H4 (cell line): ENCODE measurements around the gene KLC1. TPM values are rescaled to one million over a fixed set of nuclear protein-coding genes. Genes with fewer than 3 reads are reported as not detected.

Experiments
- DNase-seq: peaks from one replicate; pipeline ENCODE4 v3.0.0-alpha.2; 2015; ENCODE audit warnings: low spot score
- total RNA-seq: library from RNA; depleted of rRNA; stranded (reverse); fragments of >200 nt; shearing (Covaris generic); gene quantifications from 2 replicates; pipeline ENCODE4 v1.2.3, GENCODE V29; 2014

Gene KLC1
- total RNA-seq, 1 experiment from 2014 or later = 75.5 TPM

DNA sequence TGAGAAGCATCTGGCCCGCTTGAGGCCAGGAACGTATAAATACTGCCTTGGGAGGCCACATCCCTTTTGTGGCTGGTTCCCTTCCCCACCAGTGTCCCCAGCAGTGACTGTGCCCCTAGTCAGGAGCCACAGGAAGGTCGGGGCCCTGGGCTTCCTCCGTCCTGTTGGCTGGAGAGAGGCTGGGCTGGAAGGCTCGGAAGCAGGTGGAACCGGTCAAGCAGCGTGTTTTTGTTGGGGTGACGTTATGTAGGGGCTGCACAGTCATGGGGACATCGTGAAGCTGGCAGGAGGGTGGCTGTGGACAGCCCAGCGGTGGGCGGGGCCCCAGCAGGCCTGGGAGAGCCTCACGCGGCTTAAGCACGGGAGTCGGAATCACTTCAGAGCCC is 76.1 kb downstream of the KLC1 start:
- DNase-seq = no peak

DNA sequence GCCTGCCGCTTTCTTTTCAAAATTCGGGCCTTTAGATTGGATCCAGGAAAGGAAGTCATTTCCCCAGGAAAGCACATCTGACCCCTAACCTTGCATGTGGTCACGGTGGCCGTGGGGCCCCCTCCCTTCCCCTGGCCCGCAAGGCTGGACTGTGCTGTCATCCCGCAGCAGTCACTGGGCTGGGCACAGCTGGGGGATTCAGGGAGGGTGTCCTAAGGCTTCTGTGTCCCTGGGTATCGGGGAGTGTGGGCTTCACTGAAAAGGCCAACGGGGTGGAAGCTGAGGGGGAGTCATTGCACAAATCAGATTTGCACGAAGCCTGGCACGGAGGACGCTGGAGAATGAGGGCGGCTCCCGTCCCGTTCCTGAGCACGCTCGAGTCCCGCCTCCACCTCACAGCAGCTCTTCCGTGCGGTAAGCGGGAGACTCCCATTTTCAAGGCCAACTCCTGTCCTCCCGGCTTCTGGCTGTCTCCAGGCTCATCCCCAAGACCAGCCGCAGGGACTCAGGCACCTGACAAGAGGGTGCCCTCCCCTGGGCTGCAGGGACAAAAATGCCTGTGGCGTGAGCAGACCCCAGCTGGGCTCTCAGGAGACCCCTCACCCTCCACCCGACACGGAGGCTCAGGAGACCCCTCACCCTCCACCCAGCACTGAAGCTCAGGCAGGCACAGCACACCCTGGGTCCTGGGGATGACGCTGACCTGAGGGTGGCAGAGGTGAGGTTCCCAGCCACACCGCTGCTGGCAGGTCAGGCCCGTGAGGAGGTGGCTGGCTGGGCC is 76.7 kb downstream of the KLC1 start:
- no peak for DNase-seq

DNA sequence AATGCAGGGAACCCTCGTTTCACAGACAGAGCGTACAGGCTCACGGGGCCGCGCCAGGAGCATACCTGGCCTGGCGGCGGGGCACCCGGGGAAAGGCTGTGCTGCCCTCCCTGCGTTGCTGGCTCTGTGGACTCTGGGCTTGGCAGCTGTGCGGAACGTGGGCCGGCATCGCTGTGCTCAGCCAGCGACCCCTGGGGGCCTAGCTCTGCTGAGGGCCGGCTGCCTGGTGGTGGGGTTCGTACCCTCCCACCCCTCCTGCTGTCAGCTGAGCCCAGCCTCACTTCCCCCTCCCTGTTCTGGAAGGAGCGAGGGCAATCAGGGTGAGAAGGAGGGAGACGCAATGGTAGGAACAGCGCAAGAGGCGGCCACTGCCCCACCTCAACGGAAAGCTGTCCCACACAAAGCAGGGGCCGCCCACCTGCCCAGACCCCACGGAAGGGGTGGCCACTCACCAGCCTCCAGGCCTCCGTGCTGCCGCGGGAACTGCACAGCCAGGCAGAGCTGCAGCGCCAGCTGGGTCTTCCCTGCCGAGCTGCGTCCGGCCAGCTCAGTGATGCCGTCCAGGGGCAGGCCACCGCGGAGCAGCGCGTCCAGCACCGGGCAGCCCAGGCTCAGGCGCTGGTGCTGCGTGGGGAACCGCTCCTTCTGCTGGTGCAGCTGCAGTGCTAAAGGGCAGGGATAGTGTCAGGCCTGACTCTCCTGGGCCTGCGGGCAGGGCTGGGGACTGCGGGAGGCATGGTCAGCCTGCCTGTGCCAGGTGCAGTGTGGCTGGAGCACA is 77.7 kb downstream of the KLC1 start:
- no peak for DNase-seq

DNA sequence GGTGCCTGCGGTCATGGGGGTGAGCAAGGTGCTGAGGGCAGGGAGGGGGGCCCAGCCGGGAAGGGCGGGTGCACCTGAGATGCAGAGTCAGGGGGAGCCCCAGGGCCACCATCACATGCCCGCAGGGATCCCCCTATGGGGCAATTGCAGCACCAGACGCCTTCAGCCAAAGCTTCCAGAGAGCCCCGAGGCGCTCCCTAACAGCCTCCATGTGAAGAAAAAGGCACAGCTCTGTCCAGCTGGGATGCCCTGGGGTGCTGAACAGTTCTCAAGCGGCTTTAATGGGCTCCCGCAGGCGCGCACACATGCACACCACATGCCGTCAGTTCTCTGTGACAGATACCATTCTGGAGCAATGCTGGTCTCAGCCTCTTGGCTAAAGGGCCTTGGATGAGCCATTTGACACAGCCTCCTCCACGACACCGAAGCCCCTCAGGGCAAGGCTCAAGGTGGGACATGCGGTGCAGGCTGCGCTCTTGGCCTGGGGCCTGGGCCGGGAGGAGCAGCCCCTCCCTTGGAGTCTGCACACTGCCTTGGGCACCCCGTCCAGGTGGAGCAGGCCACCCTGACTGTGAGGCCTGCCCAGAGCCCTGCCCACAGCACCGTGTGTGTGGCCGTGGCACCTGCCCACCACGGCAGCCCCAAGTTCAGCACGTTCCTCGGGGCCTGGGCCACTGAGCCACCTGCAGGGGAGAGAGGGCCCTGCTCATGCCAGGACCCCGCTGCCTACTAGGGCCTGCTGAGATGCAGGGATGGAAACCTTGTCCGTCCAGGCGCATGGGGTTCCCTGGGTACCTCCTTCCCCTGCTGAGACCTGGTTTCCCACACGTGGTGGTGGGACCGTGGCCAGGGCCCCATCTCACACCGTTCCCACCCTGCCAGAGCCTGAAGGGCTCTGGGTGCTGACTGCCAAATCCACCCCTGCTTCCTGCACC is 78.6 kb downstream of the KLC1 start:
- DNase-seq = no peak

DNA sequence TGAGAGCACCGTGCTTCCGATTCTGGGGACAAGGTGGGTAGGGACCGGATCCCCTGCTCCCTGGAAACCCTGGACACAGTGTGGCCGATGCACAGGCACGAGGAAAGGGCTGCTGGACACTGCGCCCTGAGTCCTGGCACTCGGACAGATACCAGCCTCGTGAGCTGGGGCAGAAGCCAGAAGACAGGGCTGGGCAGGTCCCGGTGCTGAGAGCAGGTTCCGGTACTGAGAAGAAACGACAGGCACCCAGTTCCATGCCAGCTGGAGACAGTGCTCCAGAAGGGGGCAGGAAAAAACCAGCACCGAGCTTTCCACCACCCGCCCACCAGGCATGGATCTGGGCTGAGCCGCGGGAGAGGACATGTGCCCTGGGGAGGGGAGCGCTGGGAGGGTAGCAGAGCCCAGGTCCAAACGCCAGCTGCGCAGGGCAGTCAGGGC is 79.8 kb downstream of the KLC1 start:
- no peak for DNase-seq

DNA sequence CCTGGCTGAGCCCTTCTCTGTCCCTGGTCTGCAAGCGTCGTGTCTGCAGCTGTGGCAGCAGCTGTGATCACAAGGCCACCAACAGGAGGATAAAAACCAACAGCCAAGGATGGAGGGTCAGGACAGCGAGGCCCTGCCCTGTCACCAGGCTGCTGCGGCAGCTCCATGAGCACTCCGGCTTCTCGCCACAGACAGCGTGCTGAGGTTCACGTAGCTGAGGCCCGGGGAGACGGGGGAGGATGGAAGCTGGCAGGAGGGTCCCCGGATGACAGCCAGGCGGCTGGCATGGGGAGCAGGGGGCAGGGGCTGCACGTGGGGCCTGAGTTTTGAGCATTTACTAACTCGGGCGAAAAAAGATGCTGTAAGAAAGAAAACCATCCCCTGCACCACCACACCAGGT is 80.8 kb downstream of the KLC1 start:
- DNase-seq = no peak

DNA sequence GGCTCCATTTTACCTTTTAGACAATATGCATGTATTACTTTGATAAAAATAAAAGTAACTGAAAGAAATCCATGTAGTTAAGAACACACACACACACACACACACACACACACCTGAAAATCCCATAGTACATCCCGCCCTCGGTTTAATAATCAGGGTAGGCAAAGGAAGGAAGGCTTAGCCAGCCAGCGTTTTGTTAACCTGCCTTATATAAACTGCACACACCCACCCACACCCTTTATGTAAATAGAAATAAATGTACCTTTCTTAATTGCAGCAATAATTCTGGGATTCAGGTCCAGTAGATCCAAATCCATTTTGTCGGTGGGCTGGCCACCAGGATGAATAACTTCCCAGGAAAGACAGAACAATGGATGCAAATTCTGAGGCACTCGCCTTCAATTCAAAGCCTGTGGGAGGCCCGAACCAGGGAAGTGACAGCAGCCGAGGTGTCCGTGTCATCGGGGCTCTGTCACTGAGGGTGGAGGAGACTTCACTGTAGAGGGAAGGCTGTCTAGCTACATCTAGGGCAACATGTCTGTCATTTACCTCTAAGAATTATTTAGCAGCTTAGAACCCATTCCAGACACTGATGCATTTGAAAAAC is 81.9 kb downstream of the KLC1 start:
- DNase-seq = no peak

DNA sequence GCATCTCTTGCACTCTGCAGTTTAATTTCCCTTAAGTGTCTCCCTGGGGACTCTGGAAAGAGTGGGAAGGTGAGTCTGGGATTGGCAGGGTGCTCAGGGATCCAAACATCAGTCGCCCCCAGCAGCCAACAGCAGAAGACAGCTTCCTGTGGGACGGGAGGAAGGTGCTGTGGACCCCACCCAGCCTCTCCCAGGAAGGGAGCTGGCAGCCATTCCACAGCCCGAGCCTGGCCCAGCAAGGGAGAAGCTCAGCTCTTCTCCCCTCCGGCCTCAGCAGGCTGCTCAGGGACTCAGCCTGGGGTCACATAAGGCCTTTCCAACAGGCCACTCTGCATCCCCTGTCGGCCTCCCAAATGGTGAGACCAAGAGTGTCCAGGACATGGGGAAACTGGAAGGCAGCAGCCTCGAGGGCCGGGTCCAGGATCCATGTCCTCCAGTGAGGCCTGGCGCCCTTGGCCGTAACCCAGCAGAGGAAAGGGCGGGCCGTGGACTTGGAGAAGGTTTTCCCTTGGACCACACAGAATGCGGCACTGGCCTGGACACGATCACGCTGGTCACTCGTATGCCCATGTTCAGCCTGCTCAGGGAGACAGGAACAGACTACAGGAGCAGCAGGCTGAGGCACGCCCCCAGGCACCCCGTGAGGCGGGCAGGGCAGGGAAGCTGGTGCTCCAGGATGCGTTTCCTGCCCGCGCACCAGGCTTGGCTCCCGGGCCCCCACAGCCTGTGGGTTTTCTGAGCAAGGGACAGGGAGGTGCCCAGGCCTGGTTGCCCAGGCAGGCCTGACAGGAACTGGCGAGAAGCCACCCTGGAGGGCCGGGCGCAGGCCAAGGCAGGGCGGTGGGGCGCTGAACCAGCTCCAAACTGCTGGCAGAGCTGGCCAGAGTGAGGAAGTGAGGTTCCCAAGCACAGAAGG is 82.8 kb downstream of the KLC1 start:
- no peak for DNase-seq

DNA sequence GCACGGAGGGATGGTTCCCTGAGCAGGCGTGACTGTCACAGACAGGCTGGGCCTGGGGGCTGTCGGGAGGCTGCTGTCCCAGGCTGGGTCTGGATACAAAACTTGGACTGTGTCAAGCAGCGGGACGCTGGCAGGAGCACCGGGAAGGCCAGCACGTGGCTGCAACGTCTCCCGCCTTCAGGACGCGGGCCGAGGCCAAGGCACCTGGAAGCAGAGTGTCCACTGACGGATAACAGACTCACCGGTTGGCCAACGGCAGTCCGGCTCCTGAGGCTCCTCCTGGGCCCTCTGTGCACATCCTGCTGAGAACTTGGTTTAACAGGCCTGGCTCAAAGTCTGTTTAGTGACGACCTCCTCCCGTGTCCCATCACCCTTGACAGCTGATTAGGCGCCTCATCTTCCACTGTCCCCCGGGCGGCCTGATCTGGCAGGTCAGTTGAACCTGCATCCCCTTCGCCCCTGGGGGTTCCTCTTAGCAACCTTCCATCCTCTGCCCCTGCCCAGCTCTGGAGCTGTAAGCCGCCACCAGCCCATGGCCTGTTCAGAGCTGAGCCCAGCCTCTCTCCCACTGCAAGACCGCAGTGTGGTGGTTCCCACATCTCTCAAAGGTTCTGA is 83.7 kb downstream of the KLC1 start:
- no peak for DNase-seq

DNA sequence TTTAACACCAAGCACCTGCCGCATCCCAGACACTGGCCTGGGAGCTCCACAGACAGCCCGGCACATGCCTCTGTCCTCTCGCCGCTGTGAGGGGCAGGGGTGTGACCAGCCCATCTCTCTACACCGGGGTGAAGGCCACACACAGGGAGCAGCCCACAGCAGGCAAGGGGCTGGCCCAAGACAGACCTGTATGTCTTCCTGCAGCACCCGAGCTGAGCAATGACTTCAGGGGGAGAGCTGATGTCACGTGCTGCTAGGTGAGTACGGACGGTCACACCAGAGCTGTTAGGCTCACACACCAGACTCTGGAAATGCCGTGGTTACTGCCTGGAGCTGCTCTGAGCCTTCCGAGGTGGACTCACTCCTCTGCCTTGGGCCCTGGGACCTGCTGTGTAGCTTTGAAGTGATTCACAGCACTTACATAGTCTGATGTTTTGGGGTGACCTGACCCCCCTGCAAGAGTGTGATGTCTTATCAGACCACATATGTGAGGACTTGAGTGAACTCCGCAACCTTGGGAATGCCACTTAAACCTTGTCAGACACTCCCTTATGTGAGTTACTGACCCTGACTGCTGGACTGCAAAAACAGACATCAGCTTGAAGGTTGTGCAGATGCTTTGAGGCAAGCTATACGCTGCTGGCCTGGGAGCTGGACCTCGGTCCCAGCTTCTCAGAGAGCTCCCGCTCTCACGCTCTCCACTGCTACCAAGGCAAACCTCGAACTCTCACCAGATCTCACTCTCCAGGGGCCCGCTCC is 84.5 kb downstream of the KLC1 start:
- DNase-seq = no peak

DNA sequence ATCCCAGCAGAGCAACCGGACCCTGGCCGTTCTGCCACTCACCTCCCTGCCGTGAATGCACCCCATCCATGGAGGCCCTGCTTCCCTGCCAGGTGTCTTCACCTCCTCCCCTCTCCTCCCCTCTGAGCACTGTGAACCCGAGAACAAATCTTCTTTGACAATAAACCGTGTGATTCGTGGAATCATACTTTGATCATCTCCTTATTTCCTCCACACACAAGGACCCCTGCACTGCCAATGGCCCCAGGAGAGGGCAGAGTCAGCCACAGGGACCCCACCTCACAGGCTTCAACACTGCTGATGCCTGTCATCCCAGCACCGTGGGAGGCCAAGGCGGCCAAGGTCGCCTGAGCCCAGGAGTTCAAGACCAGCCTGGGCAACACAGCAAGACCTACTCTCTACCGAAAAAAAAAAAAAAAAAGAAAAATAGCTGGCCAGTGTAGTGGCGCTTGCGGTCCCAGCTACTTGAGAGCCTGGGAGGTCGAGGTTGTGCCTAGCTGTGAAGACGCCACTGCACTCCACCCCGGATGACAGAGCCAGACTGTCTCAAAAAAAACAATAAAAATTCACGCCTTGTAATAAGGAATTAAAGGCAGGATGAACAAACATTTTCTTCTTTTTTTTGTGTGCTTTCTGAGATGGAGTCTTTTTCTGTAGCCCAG is 85.2 kb downstream of the KLC1 start:
- DNase-seq = no peak

DNA sequence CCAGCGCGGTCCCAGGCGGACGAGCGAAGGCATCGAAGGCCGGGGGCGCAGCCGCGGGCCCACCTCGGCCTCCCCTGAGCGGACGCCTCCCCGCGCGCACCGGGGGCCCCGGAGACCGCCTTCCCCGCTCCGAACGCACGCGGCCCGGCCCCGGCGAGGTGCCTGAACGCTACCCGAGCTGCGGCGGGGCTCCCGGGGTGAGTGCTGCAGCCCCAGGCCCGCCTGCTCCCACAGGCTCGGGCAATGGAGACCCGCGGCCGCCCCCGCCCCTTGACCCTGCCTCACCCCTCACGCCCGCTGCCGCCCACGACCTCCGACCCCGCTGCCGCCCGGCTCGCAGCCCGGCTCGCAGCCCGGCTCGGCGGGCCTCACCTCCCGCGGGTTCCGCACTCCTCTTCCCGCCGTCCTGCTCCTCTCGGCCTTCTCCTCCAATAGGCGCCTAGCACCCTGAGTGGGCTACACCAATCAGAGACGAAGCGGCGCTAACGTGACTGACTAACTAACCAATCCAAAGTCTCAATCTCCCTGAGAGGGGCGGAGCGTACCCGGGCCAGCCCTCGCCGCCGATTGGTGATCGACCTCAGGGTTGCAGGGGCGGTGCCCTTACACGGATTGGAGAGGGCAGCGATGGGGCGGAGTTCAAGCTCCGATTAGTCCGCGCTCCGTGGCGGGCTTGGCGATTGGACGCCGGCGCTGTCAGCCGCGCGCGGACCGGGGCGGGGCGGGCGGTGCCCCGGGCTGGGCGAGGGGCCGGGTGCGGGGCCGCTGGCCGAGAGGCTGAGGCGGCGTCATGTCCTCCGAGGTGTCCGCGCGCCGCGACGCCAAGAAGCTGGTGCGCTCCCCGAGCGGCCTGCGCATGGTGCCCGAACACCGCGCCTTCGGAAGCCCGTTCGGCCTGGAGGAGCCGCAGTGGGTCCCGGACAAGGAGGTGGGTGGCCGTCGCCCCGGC is 86.3 kb downstream of the KLC1 start, which contains the start of the genes XRCC3 and ZFYVE21:
TSS of gene XRCC3 (minus strand) at position 400 of the 949 bp plus-strand sequence. CDS start 4,364 bp downstream, outside the sequence.
TSS of gene ZFYVE21 (plus strand) at position 759 of the 949 bp plus-strand sequence. CDS start at position 791, 32 bp downstream.
- DNase-seq = peak; percentile 98

DNA sequence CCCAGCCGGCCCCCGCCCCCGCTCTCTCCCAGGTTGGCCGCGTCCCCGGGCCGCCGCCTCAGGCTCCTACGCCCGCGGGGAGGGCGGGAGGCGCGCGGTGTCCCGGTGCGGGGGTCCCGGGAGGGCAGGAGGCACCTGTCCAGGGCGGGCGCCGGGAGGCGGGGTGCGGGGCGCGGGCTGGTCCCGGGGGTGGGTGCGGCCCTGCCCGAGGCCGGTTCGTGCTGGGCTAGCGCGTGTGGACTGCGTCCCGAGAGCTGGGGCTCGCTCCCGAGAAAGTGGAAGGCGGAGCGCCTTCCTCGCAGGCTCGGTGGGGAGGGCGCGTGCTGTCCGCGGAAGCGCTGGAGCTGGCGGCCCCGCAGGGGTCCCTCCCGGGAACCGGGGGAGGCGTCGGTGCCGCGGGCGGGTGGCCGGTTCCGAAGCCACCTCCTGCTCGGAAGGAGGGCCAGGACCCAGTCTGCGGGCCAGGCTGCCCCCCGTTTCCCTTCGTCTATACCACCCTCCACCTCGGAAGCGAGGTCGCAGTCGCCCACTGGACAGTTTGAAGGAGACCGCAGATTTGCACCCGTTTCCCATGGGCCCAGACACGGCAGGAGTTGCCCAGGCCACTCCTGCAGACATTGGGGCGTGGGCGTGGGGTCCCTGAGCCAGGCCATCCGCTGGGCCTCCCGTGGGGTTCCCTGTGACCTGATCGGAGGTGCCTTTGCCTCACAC is 87.2 kb downstream of the KLC1 start:
- DNase-seq = no peak

DNA sequence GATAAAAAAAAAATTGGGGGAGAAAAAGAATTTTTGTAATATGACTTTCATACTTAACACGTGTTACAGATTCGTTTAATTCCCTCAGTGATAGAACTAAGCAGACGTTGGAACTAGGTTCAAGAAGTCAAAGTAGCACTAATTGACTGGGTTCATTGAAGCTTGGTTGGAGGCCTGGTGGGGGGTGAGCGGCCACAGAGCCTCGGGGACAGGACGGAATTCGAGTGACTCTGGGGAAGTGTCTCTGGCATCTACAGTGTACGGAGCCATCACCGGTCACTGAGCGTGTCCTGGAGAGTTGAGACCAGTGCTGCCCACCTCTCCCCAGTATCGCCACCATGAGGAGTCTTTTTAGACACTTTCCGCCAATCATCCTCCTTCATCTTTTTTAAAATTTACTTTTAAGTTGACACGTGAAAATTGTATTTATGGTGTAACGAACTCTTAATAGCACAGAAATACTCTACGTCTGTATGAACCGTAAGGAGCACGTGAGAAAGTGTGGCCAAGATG is 87.9 kb downstream of the KLC1 start:
- no peak for DNase-seq

DNA sequence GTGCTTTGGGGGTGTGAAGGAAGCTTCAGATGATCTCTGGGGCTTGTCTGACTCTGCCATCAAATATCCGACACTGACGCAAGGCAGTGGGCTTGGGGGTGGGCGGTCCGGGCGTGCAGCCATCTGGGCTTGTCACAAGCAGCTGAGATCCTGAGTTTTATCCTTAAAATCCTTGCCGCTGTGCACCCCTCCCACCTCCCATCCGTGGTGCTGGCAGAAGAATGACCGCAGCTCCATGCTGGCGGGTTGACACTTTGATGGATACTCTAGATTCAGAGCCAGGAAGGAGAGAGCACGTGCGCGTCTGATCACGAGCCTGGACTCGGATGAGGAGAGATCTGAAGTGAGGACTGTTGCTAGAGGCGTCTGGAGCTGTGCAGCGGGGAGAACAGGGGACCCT is 89.6 kb downstream of the KLC1 start:
- DNase-seq = no peak

DNA sequence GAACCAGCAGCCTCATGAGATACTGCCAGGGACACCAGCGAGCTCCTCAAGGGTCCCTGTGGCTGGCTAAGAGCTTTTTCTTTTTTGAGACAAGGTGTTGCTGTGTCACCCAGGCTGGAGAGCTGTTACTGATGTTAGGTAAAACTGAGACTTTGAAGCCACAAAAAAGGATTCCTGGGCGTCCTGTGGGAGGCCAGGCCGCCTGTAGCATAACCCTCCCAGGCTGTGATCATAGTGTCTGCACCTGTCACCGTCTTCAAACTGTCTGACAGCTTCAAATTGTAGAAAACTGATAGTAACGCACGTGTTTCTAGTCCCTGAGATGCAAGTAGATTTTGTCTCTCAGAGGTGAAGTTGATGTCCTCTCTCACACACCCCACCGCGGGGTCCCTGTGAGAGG is 90.7 kb downstream of the KLC1 start:
- no peak for DNase-seq
